SK-N-SH (cell line): ENCODE results near the gene ARFGAP1. TPM values are rescaled to one million over a fixed set of nuclear protein-coding genes. Genes with fewer than 3 reads are reported as not detected.

ENCODE experiments used
- CTCF ChIA-PET: fragments of 300-600, 350-600 bp; formaldehyde crosslinking; extraction: SDS; loops from one replicate; lab custom pipeline; 2021; lab: Yijun Ruan, JAX
- POLR2A ChIA-PET: fragments of 350-600 bp; sonication (Branson Sonifier 250); formaldehyde crosslinking; extraction: SDS; loops from one replicate; lab custom pipeline; 2020; ENCODE audit warnings: antibody characterized with exemption, inconsistent platforms; lab: Yijun Ruan, JAX
- DNase-seq: peaks from one replicate; pipeline ENCODE4 v3.0.0; 2012
- H2AFZ ChIP-seq: fragments of 200-600 bp; sonication (generic); 2 replicates; pipeline ENCODE4 v1.8.1; 2016; ENCODE audit warnings: antibody characterized with exemption, mild to moderate bottlenecking, low read depth
- H3F3A ChIP-seq: fragments of 200-600 bp; sonication (generic); replicated peaks from 2 replicates; pipeline ENCODE3; 2016; ENCODE audit warnings: antibody characterized with exemption, mild to moderate bottlenecking; ENCODE audit not compliant: insufficient read depth
- H3K27ac ChIP-seq, 2 experiments: fragments of 200-500 bp in 1 of 2; fragments of 200-600 bp in 1 of 2; sonication (Bioruptor generic) in 1 of 2; sonication (generic), shearing (Covaris generic) in 1 of 2; 2 replicates each; pipeline versions ENCODE4 v1.5.1 to v1.6.1; 2014 to 2016; ENCODE audit warnings: low read depth in 2 of 2, inconsistent platforms in 1 of 2, low read length in 1 of 2, mild to moderate bottlenecking in 1 of 2, mixed read lengths in 1 of 2
- H3K27me3 ChIP-seq: fragments of 200-600 bp; sonication (generic), shearing (Covaris generic); 2 replicates; pipeline ENCODE4 v1.6.1; 2016; ENCODE audit warnings: mixed run types; ENCODE audit not compliant: insufficient read depth
- H3K36me3 ChIP-seq, 2 experiments: fragments of 200-500 bp in 1 of 2; fragments of 200-600 bp in 1 of 2; sonication (Bioruptor generic) in 1 of 2; sonication (generic) in 1 of 2; replicated peaks in 1 of 2; 2 replicates each; pipeline versions ENCODE3 to v1.5.1; 2014 to 2016; ENCODE audit warnings: low read length in 1 of 2, mild to moderate bottlenecking in 1 of 2; ENCODE audit not compliant: insufficient read depth in 2 of 2, control insufficient read depth in 1 of 2
- H3K4me1 ChIP-seq, 2 experiments: fragments of 200-500 bp in 1 of 2; fragments of 200-600 bp in 1 of 2; sonication (Bioruptor generic) in 1 of 2; sonication (generic), shearing (Covaris generic) in 1 of 2; 2 replicates each; pipeline versions ENCODE4 v1.5.1 to v1.6.1; 2014 to 2016; ENCODE audit warnings: low read depth in 1 of 2, low read length in 1 of 2, mixed run types in 1 of 2; ENCODE audit not compliant: insufficient read depth in 2 of 2, control insufficient read depth in 1 of 2
- H3K4me2 ChIP-seq: fragments of 200-600 bp; sonication (generic), shearing (Covaris generic); 2 replicates; pipeline ENCODE4 v1.6.1; 2017; ENCODE audit warnings: mixed run types
- H3K4me3 ChIP-seq, 2 experiments: fragments of 200-500 bp in 1 of 2; fragments of 200-600 bp in 1 of 2; sonication (Bioruptor generic) in 1 of 2; sonication (generic), shearing (Covaris generic) in 1 of 2; 2 replicates each; pipeline versions ENCODE4 v1.5.1 to v1.8.1; 2014 to 2016; ENCODE audit warnings: low read depth in 2 of 2, inconsistent platforms in 1 of 2, low read length in 1 of 2, mild to moderate bottlenecking in 1 of 2, mixed read lengths in 1 of 2, moderate library complexity in 1 of 2
- H3K79me2 ChIP-seq: fragments of 200-600 bp; sonication (generic); 2 replicates; pipeline ENCODE4 v1.8.1; 2017; ENCODE audit warnings: mild to moderate bottlenecking; ENCODE audit not compliant: insufficient read depth
- H3K9ac ChIP-seq: fragments of 200-600 bp; sonication (generic); 2 replicates; pipeline ENCODE4 v1.6.1; 2017; ENCODE audit warnings: mixed run types
- H3K9me2 ChIP-seq: fragments of 200-600 bp; sonication (generic); 2 replicates; pipeline ENCODE4 v1.6.1; 2017; ENCODE audit warnings: mixed run types
- H3K9me3 ChIP-seq: fragments of 200-600 bp; sonication (generic); 2 replicates; pipeline ENCODE4 v1.6.1; 2017; ENCODE audit warnings: mixed run types, mild to moderate bottlenecking, moderate library complexity
- H4K20me1 ChIP-seq: fragments of 200-600 bp; sonication (generic); 2 replicates; pipeline ENCODE4 v1.6.1; 2017; ENCODE audit warnings: mild to moderate bottlenecking, mixed run types; ENCODE audit not compliant: insufficient read depth
- EP300 ChIP-seq, 2 experiments: IDR thresholded peaks; 2 replicates each; pipeline versions ENCODE4 v1.4.0 to v1.6.1; 2012; ENCODE audit warnings: borderline replicate concordance in 1 of 2, low read depth in 1 of 2, low read length in 1 of 2
- EZH2phosphoT487 ChIP-seq: fragments of 200-600 bp; sonication (generic); IDR thresholded peaks from 2 replicates; pipeline ENCODE4 v1.6.1; 2017; ENCODE audit warnings: low read depth, mixed run types, mild to moderate bottlenecking, antibody characterized with exemption, moderate library complexity, borderline replicate concordance
- GATA2 ChIP-seq: sonication (generic); formaldehyde crosslinking; IDR thresholded peaks from 2 replicates; pipeline ENCODE4 v1.5.0; 2020; ENCODE audit warnings: mild to moderate bottlenecking, missing genetic modification reagents
- NRF1 ChIP-seq: IDR thresholded peaks from 2 replicates; pipeline ENCODE4 v1.6.1; 2012; ENCODE audit warnings: low read depth, mild to moderate bottlenecking, low read length
- POLR2AphosphoS5 ChIP-seq: IDR thresholded peaks from 2 replicates; pipeline ENCODE4 v1.6.1; 2012; ENCODE audit warnings: low read depth, low read length
- RCOR1 ChIP-seq: fragments of 150-350 bp; IDR thresholded peaks from 2 replicates; pipeline ENCODE4 v1.6.1; 2017; ENCODE audit warnings: antibody characterized with exemption, low read length
- WGBS: methylation state at CpG from one replicate; pipeline ENCODE4 v1.1.6; 2017; ENCODE audit warnings: low lambda C conversion rate; 5-methylcytosine and 5-hydroxymethylcytosine counted together
- polyA plus RNA-seq, 3 experiments: library from polyadenylated mRNA; depleted of rRNA; stranded (reverse); fragments of >200 nt; gene quantifications; 2 replicates each; pipeline ENCODE4 v1.2.3, GENCODE V29; 2012
- TF ChIP-seq, protein P1 (sequence below): fragments of 150-350 bp; IDR thresholded peaks from 2 replicates; pipeline ENCODE4 v1.6.1; 2016; ENCODE audit warnings: mild to moderate bottlenecking, low read depth, low read length
- TF ChIP-seq, protein P2 (sequence below): fragments of 150-350 bp; IDR thresholded peaks from 2 replicates; pipeline ENCODE4 v1.6.1; 2017; ENCODE audit warnings: antibody characterized with exemption, low read length, low read depth, borderline replicate concordance
- TF ChIP-seq, protein P3 (sequence below): IDR thresholded peaks from 2 replicates; pipeline ENCODE4 v1.4.0; 2012; ENCODE audit warnings: low read depth
- TF ChIP-seq, protein P4 (sequence below): fragments of 200-600 bp; sonication (generic); IDR thresholded peaks from 2 replicates; pipeline ENCODE4 v1.6.1; 2017; ENCODE audit warnings: antibody characterized with exemption, mild to moderate bottlenecking, moderate library complexity

The ARFGAP1 gene
- polyA plus RNA-seq, 1 of the 3 experiments (the other 2 are of a cell fraction): 72.7 TPM

DNA sequence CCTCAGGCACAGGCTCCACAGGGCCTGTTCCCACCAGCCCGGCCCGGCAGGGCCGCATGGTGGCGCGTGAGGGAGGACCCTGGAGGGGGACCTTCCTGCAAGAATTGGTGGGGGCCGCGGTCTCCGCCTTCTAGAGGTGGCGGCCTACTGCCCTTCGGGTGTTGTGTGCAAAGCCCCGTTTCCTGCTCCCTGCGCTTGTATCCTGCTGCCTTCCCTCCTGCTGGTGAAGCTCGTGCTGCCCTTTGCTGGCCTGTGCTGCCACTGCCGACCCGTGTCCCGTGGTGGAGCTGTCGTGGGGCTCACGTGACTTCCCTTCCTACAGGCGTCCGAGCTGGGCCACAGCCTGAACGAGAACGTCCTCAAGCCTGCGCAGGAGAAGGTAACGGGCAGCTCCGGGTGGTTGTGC, 11.9 kb downstream of the ARFGAP1 start (continued):
- TF ChIP-seq, protein P1, sequence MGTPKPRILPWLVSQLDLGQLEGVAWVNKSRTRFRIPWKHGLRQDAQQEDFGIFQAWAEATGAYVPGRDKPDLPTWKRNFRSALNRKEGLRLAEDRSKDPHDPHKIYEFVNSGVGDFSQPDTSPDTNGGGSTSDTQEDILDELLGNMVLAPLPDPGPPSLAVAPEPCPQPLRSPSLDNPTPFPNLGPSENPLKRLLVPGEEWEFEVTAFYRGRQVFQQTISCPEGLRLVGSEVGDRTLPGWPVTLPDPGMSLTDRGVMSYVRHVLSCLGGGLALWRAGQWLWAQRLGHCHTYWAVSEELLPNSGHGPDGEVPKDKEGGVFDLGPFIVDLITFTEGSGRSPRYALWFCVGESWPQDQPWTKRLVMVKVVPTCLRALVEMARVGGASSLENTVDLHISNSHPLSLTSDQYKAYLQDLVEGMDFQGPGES: no peak
- TF ChIP-seq, protein P2, sequence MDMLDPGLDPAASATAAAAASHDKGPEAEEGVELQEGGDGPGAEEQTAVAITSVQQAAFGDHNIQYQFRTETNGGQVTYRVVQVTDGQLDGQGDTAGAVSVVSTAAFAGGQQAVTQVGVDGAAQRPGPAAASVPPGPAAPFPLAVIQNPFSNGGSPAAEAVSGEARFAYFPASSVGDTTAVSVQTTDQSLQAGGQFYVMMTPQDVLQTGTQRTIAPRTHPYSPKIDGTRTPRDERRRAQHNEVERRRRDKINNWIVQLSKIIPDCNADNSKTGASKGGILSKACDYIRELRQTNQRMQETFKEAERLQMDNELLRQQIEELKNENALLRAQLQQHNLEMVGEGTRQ: no peak
- TF ChIP-seq, protein P3, sequence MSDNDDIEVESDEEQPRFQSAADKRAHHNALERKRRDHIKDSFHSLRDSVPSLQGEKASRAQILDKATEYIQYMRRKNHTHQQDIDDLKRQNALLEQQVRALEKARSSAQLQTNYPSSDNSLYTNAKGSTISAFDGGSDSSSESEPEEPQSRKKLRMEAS: no peak
- TF ChIP-seq EP300 (IDR thresholded peaks at IDR 0.05; ENCODE audit: borderline replicate concordance in 1 of 2, low read depth in 1 of 2, low read length in 1 of 2) (no peak), RCOR1 (no peak), NRF1 (no peak), EZH2phosphoT487 (no peak), POLR2AphosphoS5 (no peak)

DNA sequence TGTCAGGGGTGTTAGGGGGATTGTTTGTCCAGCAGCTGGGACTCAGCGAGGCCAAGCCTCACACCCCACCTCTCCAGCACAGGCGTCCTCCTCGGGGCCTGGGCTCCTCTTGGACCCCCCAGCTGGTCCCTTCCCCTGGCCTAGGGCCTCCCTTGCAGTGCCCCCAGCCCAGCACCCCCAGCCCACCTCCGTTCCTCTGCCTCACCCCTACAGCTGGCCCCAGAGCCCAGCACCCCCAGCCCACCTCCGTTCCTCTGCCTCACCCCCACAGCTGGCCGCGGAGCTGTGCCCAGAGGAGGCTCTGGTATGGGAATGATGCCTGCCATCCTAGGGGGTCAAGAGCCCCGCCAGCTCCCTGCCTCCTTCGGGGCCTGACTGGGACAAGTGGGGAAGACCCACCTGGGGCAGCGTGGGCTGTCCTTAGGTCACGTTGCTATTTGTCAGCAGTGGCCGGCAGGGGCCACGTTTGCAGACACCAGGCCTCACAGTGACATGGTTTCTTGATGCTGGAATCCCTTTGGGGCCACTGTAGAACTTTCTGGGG, 12.4 kb downstream of the ARFGAP1 start:
- Histone ChIP-seq H3K27me3 (no peaks in the 10 kb centered on the region), H3F3A (no peaks in the 10 kb centered on the region), H3K9ac (no peak overlapping the region), H3K9me2 (no peaks in the 10 kb centered on the region), H3K79me2 (peaks cover 3% of the 10 kb centered on the region; the same call in 1 of the 2 replicates), H3K36me3 (peaks cover 2 to 85% of the 10 kb centered on the region in 2 experiments), H3K27ac (no peak overlapping the region), H2AFZ (no peak overlapping the region), H3K4me3 (no peak overlapping the region), H3K4me2 (no peak overlapping the region), H4K20me1 (peaks cover 4% of the 10 kb centered on the region; the same call in 1 of the 2 replicates), H3K4me1 (no peaks in the 10 kb centered on the region), H3K9me3 (no peaks in the 10 kb centered on the region)
- ChIA-PET CTCF (interaction anchor here (0.6 to 1.5 kb wide), 2 partner anchors 25 to 97 kb away, joined by 3 read pairs; no protein-coding TSS in a partner anchor), POLR2A (interaction anchor here (1.2 kb wide), 1 partner anchor 13 kb away, joined by 5 read pairs; the partner anchor contains the start of gene ARFGAP1)
- no peak for DNase-seq
- TF ChIP-seq GATA2 (CRISPR knock-in tag): no peak
- TF ChIP-seq, protein P4, sequence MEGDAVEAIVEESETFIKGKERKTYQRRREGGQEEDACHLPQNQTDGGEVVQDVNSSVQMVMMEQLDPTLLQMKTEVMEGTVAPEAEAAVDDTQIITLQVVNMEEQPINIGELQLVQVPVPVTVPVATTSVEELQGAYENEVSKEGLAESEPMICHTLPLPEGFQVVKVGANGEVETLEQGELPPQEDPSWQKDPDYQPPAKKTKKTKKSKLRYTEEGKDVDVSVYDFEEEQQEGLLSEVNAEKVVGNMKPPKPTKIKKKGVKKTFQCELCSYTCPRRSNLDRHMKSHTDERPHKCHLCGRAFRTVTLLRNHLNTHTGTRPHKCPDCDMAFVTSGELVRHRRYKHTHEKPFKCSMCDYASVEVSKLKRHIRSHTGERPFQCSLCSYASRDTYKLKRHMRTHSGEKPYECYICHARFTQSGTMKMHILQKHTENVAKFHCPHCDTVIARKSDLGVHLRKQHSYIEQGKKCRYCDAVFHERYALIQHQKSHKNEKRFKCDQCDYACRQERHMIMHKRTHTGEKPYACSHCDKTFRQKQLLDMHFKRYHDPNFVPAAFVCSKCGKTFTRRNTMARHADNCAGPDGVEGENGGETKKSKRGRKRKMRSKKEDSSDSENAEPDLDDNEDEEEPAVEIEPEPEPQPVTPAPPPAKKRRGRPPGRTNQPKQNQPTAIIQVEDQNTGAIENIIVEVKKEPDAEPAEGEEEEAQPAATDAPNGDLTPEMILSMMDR: no peak
- WGBS: 95% methylated on average over 2 of the region's 13 CpGs
